K562 (cell line): ENCODE measurements around the gene AARSD1. TPM values are rescaled to one million over a fixed set of nuclear protein-coding genes. Genes with fewer than 3 reads are reported as not detected.

ENCODE experiments used
- ATAC-seq: fragments of 200-7000 bp; cut with Tn5 transposase; 3 replicates; pipeline ENCODE4 v1.9.1; 2020; ENCODE audit warnings: moderate library complexity
- BruUV-seq: library from RNA; stranded (reverse); fragments of 400-500 nt; replicated peaks from 2 replicates; lab custom pipeline; 2021; lab: Mats Ljungman, UMichigan
- CTCF ChIA-PET: fragments of 300-600 bp; formaldehyde crosslinking; extraction: SDS; loops from one replicate; lab custom pipeline; 2021; ENCODE audit warnings: low intra/inter-chr PET ratio; lab: Yijun Ruan, JAX
- POLR2A ChIA-PET: fragments of 300-600, 350-650 bp; sonication (Branson Sonifier 250); formaldehyde crosslinking; extraction: SDS; loops from one replicate; lab custom pipeline; 2021; ENCODE audit warnings: antibody characterized with exemption, inconsistent platforms; lab: Yijun Ruan, JAX
- DNase-seq, 4 experiments: peaks; one replicate each; pipeline versions ENCODE4 v3.0.0 to v3.0.0-alpha.2; 2011 to 2018; ENCODE audit warnings: low spot score in 3 of 4, mixed read lengths in 3 of 4; ENCODE audit errors: extremely low read depth in 1 of 4
- FAIRE-seq: peaks from 2 replicates; lab custom pipeline; 2011; peaks lifted over from hg19 to GRCh38; lab: Jason Lieb, UNC
- H2AFZ ChIP-seq: 2 replicates; pipeline ENCODE4 v1.6.0; 2011; ENCODE audit warnings: low read depth, low read length, control low read depth, inconsistent platforms
- H3K27ac ChIP-seq: fragments of 200-600 bp; 3 replicates; pipeline ENCODE4 v1.8.0; 2011; ENCODE audit warnings: low read depth, mild to moderate bottlenecking, control low read depth, inconsistent platforms, low read length, moderate library complexity, mixed read lengths; ENCODE audit errors: extremely low read depth
- H3K27me3 ChIP-seq, 2 experiments: fragments of 300-600 bp in 1 of 2; 2 replicates in 1 of 2; 3 replicates in 1 of 2; pipeline versions ENCODE4 v1.6.0 to v1.8.0; 2011; ENCODE audit warnings: inconsistent platforms in 2 of 2, low read length in 2 of 2, mild to moderate bottlenecking in 1 of 2, mixed read lengths in 1 of 2, moderate library complexity in 1 of 2; ENCODE audit not compliant: control insufficient read depth in 2 of 2, insufficient read depth in 2 of 2
- H3K36me3 ChIP-seq: fragments of 300-600 bp; 3 replicates; pipeline ENCODE4 v1.8.0; 2011; ENCODE audit warnings: mild to moderate bottlenecking, low read length, inconsistent platforms; ENCODE audit not compliant: control insufficient read depth, insufficient read depth
- H3K4me1 ChIP-seq, 2 experiments: fragments of 200-600 bp in 1 of 2; replicated peaks in 1 of 2; 2 replicates in 1 of 2; 3 replicates in 1 of 2; pipeline versions ENCODE4 v1.5.1 to v1.8.0; 2011; ENCODE audit warnings: inconsistent platforms in 2 of 2, low read length in 2 of 2, mild to moderate bottlenecking in 1 of 2, mixed read lengths in 1 of 2, moderate library complexity in 1 of 2; ENCODE audit not compliant: control insufficient read depth in 2 of 2, insufficient read depth in 2 of 2
- H3K4me2 ChIP-seq: 2 replicates; pipeline ENCODE4 v1.6.1; 2011; ENCODE audit warnings: low read length, control low read depth, inconsistent platforms, mixed read lengths; ENCODE audit not compliant: insufficient read depth
- H3K4me3 ChIP-seq: fragments of 200-600 bp; sonication (generic), shearing (Covaris generic); 2 replicates; pipeline ENCODE4 v1.5.1; 2016; ENCODE audit warnings: control low read depth, inconsistent platforms
- H3K79me2 ChIP-seq: fragments of 200-600 bp; 3 replicates; pipeline ENCODE4 v1.8.0; 2011; ENCODE audit warnings: low read length, inconsistent platforms; ENCODE audit not compliant: control insufficient read depth, insufficient read depth
- H3K9ac ChIP-seq, 2 experiments: 2 replicates each; pipeline versions ENCODE4 v1.6.0 to v1.6.1; 2011; ENCODE audit warnings: low read depth in 2 of 2, low read length in 2 of 2, control low read depth in 1 of 2, inconsistent platforms in 1 of 2, mild to moderate bottlenecking in 1 of 2, mixed read lengths in 1 of 2; ENCODE audit not compliant: insufficient read depth in 1 of 2
- H3K9me1 ChIP-seq: one replicate; pipeline ENCODE4 v1.6.0; 2011; ENCODE audit warnings: inconsistent platforms, mild to moderate bottlenecking, low read length, moderate library complexity; ENCODE audit not compliant: control insufficient read depth, insufficient read depth
- H3K9me3 ChIP-seq: replicated peaks from 2 replicates; pipeline ENCODE4 v1.5.1; 2011; ENCODE audit warnings: low read depth, low read length, inconsistent platforms; ENCODE audit not compliant: control insufficient read depth, insufficient read depth
- H4K20me1 ChIP-seq: replicated peaks from 2 replicates; pipeline ENCODE4 v1.6.1; 2011; ENCODE audit warnings: low read length, inconsistent platforms, mixed read lengths; ENCODE audit not compliant: control insufficient read depth, insufficient read depth
- ESRRB ChIP-seq: fragments of 250-450 bp; sonication (Bioruptor Pico); IDR thresholded peaks from 2 replicates; pipeline ENCODE4 v1.5.0; 2020; ENCODE audit warnings: mild to moderate bottlenecking, moderate library complexity, borderline replicate concordance
- HCFC1 ChIP-seq: IDR thresholded peaks from 2 replicates; pipeline ENCODE4 v1.6.1; 2012; ENCODE audit warnings: low read depth, low read length, improper control_type of control experiment
- MXD1 ChIP-seq: fragments of 250-450 bp; sonication (Bioruptor Pico); IDR thresholded peaks from 2 replicates; pipeline ENCODE4 v1.8.0; 2021; ENCODE audit warnings: borderline replicate concordance, mild to moderate bottlenecking, moderate library complexity; ENCODE audit not compliant: poor library complexity, severe bottlenecking
- SPI1 ChIP-seq: IDR thresholded peaks from 2 replicates; pipeline ENCODE4 v1.6.1; 2011; ENCODE audit warnings: low read depth, low read length, control low read depth, borderline replicate concordance
- SRSF3 ChIP-seq: fragments of 200-400 bp; formaldehyde crosslinking; IDR thresholded peaks from 2 replicates; pipeline ENCODE4 v1.6.1; 2016; ENCODE audit warnings: mild to moderate bottlenecking, low read length, moderate library complexity; ENCODE audit not compliant: insufficient read depth
- TAF7 ChIP-seq: fragments of 450-650 bp; IDR thresholded peaks from 2 replicates; pipeline ENCODE4 v1.6.1; 2016; ENCODE audit warnings: missing genetic modification characterization, missing compliant biosample characterization
- ZBTB1 ChIP-seq: sonication (generic); formaldehyde crosslinking; IDR thresholded peaks from 2 replicates; pipeline ENCODE4 v1.8.1; 2023; ENCODE audit warnings: missing genetic modification reagents, low read depth, mild to moderate bottlenecking, borderline replicate concordance
- ZNF431 ChIP-seq: sonication (generic); formaldehyde crosslinking; IDR thresholded peaks from 2 replicates; pipeline ENCODE4 v1.8.0; 2022; ENCODE audit warnings: mild to moderate bottlenecking, missing genetic modification reagents
- ZNF696 ChIP-seq: fragments of 250-450 bp; sonication (Bioruptor Pico); conservative IDR thresholded peaks from 2 replicates; pipeline ENCODE4 v1.4.0; 2020; ENCODE audit warnings: mild to moderate bottlenecking, moderate library complexity
- ZNF707 ChIP-seq: fragments of 250-450 bp; sonication (Bioruptor Pico); conservative IDR thresholded peaks from 2 replicates; pipeline ENCODE4 v1.8.0; 2022; ENCODE audit warnings: inconsistent platforms, mild to moderate bottlenecking, moderate library complexity
- ZNF785 ChIP-seq: fragments of 250-450 bp; sonication (Bioruptor Pico); IDR thresholded peaks from 2 replicates; pipeline ENCODE4 v1.4.0; 2020; ENCODE audit warnings: mild to moderate bottlenecking
- WGBS: fragments of 100-300 bp; shearing (Covaris generic); methylation state at CpG from one replicate; pipeline ENCODE4 v1.1.6; 2016; ENCODE audit warnings: low coverage, mixed read lengths; ENCODE audit not compliant: insufficient coverage; ENCODE audit errors: missing lambda C conversion rate; 5-methylcytosine and 5-hydroxymethylcytosine counted together
- in situ Hi-C: fragments of 300-500 bp; cut with MboI; formaldehyde crosslinking; loops from 4 replicates; pipeline ENCODE4 v1.15.0; 2018; ENCODE audit warnings: inconsistent platforms, mixed read lengths
- intact Hi-C: fragments of 100-400 bp; cut with micrococcal nuclease; formaldehyde crosslinking; loops from 2 replicates; pipeline ENCODE4 v1.14.2; 2022
- polyA plus RNA-seq, 8 experiments: library from polyadenylated mRNA; depleted of rRNA in 4 of 8; stranded (reverse) in 5 of 8; unstranded in 3 of 8; fragments of >200 nt; fragmentation: Nextera tagmentation in 2 of 8; fragmentation: Illumina TruSeq in 1 of 8; extraction: Ambion mirVana in 2 of 8; extraction: Trizol in 1 of 8; gene quantifications; 2 replicates each; pipeline versions ENCODE4 v1.2.1 to v1.2.3, GENCODE V29; 2011 to 2014; ENCODE audit warnings: inconsistent platforms in 1 of 8, missing spikeins in 1 of 8
- total RNA-seq, 7 experiments: library from RNA; depleted of rRNA in 6 of 7; stranded (reverse); fragments of >200 nt in 6 of 7; fragmentation: Illumina TruSeq in 2 of 7; extraction: Trizol in 2 of 7; gene quantifications; 2 replicates each; pipeline versions ENCODE4 v1.2.1 to v1.2.3, GENCODE V29; 2011 to 2021; ENCODE audit warnings: low replicate concordance in 1 of 7
- TF ChIP-seq, protein P1 (sequence below): IDR thresholded peaks from 3 replicates; pipeline ENCODE4 v1.6.1; 2011; ENCODE audit warnings: borderline replicate concordance, mild to moderate bottlenecking; ENCODE audit not compliant: insufficient read length, insufficient read depth

The AARSD1 gene
- total and polyA plus RNA-seq, 9 of the 15 experiments (the other 6 are each of a cell fraction or from before 2014, with no cell fraction given) = 51.7 to 98.5 (median 68.6) TPM

GRCh38 chr17:42989141-42989540, 24.9 kb upstream of the AARSD1 start (continued):
- TF ChIP-seq ZNF431 (CRISPR knock-in tag) = no peak
- no peak for TF ChIP-seq ZNF707 (CRISPR knock-in tag)
- TF ChIP-seq MXD1 = no peak
- TF ChIP-seq, protein P1, sequence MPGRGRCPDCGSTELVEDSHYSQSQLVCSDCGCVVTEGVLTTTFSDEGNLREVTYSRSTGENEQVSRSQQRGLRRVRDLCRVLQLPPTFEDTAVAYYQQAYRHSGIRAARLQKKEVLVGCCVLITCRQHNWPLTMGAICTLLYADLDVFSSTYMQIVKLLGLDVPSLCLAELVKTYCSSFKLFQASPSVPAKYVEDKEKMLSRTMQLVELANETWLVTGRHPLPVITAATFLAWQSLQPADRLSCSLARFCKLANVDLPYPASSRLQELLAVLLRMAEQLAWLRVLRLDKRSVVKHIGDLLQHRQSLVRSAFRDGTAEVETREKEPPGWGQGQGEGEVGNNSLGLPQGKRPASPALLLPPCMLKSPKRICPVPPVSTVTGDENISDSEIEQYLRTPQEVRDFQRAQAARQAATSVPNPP = no peak

- Histone ChIP-seq H2AFZ (no peak overlapping the region), H3K9ac (no peak overlapping the region), H3K4me1 (peaks cover 11 to 13% of the 10 kb centered on the region in 2 experiments; a peak in 4 of 5 replicates), H3K4me3 (no peak overlapping the region), H3K9me1 (no peaks in the 10 kb centered on the region), H3K27ac (peak overlapping the region; percentile 15; the same call in 1 of the 3 replicates), H4K20me1 (no peaks in the 10 kb centered on the region), H3K4me2 (no peak overlapping the region), H3K9me3 (no peaks in the 10 kb centered on the region), H3K79me2 (peaks cover 39% of the 10 kb centered on the region), H3K36me3 (peaks cover 74% of the 10 kb centered on the region), H3K27me3 (no peaks in the 10 kb centered on the region)
- ChIA-PET POLR2A (interaction anchor here (0.7 to 2.6 kb wide), 2 partner anchors 8 to 13 kb away, joined by 3 to 16 read pairs; partner anchors contain the start of gene RPL27), CTCF (no interaction called here)
- WGBS = 0% methylated on average over 1 of the region's 1 CpG
- DNase-seq = no peak
- BruUV-seq = no TSS peak
- ATAC-seq = no peak
- in situ Hi-C loops = no loop called here
- TF ChIP-seq ZNF785 = no peak
- no peak for TF ChIP-seq ESRRB (CRISPR knock-in tag)
- no peak for TF ChIP-seq ZBTB1 (CRISPR knock-in tag)
- no peak for TF ChIP-seq HCFC1
- no peak for TF ChIP-seq SRSF3
- TF ChIP-seq ZNF696 (CRISPR knock-in tag) = no peak
- TF ChIP-seq SPI1 = peak; percentile 95
- no peak for TF ChIP-seq TAF7
- intact Hi-C loops = no loop called here
- FAIRE-seq = no peak
Measured at GRCh38 chr17:42985225-42985624, 21.0 kb upstream of the AARSD1 start.
